ENCODE data around the gene LZTS3. TPM values are rescaled to one million over a fixed set of nuclear protein-coding genes. Genes with fewer than 3 reads are reported as not detected.
A peak's percentile ranks its signal among the peaks of the same experiment; 100 is the strongest.

Gene LZTS3
- total and polyA plus RNA-seq, 2 of the 13 experiments (the other 11 are each of a cell fraction or from before 2014, with no cell fraction given), result 10.1 to 31.3 TPM

DNA sequence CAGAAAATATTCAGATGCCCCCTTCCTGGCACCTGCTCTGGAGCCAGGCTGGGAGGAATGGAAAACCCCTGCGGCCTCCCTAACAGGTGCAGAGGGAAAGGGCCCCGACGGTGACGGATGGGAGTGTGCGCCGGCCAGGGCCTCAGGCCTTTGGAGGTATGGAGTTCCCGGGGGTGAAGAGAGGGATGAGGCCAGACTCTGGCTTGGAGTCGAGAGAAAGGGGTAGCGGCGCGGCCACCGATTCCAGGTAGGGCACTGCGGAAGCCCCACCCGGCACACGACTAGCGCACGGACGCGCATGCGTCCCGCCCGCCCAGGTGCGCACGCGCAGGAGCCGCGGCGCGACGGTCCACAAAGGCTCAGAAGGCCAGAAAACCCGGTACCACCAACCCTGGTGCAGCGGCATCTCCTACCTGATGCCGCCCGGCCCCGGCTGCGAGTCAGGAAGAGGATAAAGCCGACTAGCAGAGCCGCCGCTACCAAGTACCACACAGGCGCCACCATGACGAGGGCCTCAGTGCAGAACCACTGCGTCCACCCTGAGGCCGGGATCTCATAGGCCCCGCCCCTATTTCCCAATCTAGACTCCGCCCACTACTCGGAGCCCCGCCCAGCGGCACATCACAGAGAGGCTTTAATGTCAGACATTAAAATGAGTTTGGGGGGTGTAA, 30.9 kb upstream of the LZTS3 start, which contains the start of gene DDRGK1 (continued):
- TF ChIP-seq CBX2 (IDR thresholded peaks at IDR 0.05; ENCODE audit: low read depth, low read length) (no peak), CBX2 (CRISPR knock-in tag; IDR thresholded peaks at IDR 0.05; ENCODE audit: low read depth) (no peak), PCBP1 (IDR thresholded peaks at IDR 0.05; ENCODE audit: borderline replicate concordance, low read depth, low read length) (0 out of 2 replicates have a peak, but pooled peaks have one; percentile 54), ZFX (CRISPR knock-in tag; IDR thresholded peaks at IDR 0.05; ENCODE audit: low read depth) (peak; percentile 99), ZNF264 (CRISPR knock-in tag; IDR thresholded peaks at IDR 0.05) (peak; percentile 77), ZNF614 (CRISPR knock-in tag; IDR thresholded peaks at IDR 0.05; ENCODE audit: borderline replicate concordance) (peak; percentile 90), KDM4B (CRISPR knock-in tag; IDR thresholded peaks at IDR 0.05) (no peak; the same call in 1 of the 2 replicates), GATAD2A (CRISPR knock-in tag; IDR thresholded peaks at IDR 0.05) (peak; percentile 56), ASH2L (IDR thresholded peaks at IDR 0.05; ENCODE audit: insufficient read length, low read depth, low read length) (peak; percentile 87), ZNF30 (CRISPR knock-in tag; IDR thresholded peaks at IDR 0.05) (peak; percentile 77), ZNF552 (CRISPR knock-in tag; IDR thresholded peaks at IDR 0.05; ENCODE audit: borderline replicate concordance) (peak; percentile 8; the same call in 1 of the 2 replicates), KLF12 (CRISPR knock-in tag; IDR thresholded peaks at IDR 0.05; ENCODE audit: borderline replicate concordance) (peak; percentile 86), ZNF24 (IDR thresholded peaks at IDR 0.05) (0 out of 2 replicates have a peak, but pooled peaks have one; percentile 31), ZNF333 (CRISPR knock-in tag; IDR thresholded peaks at IDR 0.05; ENCODE audit: borderline replicate concordance) (peak; percentile 68; the same call in 1 of the 2 replicates), ZNF788 (CRISPR knock-in tag; IDR thresholded peaks at IDR 0.05; ENCODE audit: borderline replicate concordance) (peak; percentile 95; the same call in 1 of the 2 replicates), PHF8 (CRISPR knock-in tag; IDR thresholded peaks at IDR 0.05) (peak; percentile 98), ZNF337 (CRISPR knock-in tag; IDR thresholded peaks at IDR 0.05; ENCODE audit: borderline replicate concordance, low read depth) (no peak), ZBTB3 (CRISPR knock-in tag; IDR thresholded peaks at IDR 0.05; ENCODE audit: borderline replicate concordance, low read depth) (peak; percentile 87; the same call in 1 of the 2 replicates), SOX6 (IDR thresholded peaks at IDR 0.05) (no peak), SOX6 (CRISPR knock-in tag; IDR thresholded peaks at IDR 0.05) (peak; percentile 73), ZNF343 (CRISPR knock-in tag; IDR thresholded peaks at IDR 0.05) (peak; percentile 95), ZNF709 (CRISPR knock-in tag; IDR thresholded peaks at IDR 0.05) (peak; percentile 35)
- TF ChIP-seq, protein P1, sequence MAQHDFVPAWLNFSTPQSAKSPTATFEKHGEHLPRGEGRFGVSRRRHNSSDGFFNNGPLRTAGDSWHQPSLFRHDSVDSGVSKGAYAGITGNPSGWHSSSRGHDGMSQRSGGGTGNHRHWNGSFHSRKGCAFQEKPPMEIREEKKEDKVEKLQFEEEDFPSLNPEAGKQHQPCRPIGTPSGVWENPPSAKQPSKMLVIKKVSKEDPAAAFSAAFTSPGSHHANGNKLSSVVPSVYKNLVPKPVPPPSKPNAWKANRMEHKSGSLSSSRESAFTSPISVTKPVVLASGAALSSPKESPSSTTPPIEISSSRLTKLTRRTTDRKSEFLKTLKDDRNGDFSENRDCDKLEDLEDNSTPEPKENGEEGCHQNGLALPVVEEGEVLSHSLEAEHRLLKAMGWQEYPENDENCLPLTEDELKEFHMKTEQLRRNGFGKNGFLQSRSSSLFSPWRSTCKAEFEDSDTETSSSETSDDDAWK (CRISPR knock-in tag; IDR thresholded peaks at IDR 0.05), result no peak
- TF ChIP-seq, protein P2, sequence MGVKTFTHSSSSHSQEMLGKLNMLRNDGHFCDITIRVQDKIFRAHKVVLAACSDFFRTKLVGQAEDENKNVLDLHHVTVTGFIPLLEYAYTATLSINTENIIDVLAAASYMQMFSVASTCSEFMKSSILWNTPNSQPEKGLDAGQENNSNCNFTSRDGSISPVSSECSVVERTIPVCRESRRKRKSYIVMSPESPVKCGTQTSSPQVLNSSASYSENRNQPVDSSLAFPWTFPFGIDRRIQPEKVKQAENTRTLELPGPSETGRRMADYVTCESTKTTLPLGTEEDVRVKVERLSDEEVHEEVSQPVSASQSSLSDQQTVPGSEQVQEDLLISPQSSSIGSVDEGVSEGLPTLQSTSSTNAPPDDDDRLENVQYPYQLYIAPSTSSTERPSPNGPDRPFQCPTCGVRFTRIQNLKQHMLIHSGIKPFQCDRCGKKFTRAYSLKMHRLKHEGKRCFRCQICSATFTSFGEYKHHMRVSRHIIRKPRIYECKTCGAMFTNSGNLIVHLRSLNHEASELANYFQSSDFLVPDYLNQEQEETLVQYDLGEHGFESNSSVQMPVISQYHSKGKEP (CRISPR knock-in tag; IDR thresholded peaks at IDR 0.05), result no peak; the same call in 1 of the 2 replicates
- TF ChIP-seq, protein P3, sequence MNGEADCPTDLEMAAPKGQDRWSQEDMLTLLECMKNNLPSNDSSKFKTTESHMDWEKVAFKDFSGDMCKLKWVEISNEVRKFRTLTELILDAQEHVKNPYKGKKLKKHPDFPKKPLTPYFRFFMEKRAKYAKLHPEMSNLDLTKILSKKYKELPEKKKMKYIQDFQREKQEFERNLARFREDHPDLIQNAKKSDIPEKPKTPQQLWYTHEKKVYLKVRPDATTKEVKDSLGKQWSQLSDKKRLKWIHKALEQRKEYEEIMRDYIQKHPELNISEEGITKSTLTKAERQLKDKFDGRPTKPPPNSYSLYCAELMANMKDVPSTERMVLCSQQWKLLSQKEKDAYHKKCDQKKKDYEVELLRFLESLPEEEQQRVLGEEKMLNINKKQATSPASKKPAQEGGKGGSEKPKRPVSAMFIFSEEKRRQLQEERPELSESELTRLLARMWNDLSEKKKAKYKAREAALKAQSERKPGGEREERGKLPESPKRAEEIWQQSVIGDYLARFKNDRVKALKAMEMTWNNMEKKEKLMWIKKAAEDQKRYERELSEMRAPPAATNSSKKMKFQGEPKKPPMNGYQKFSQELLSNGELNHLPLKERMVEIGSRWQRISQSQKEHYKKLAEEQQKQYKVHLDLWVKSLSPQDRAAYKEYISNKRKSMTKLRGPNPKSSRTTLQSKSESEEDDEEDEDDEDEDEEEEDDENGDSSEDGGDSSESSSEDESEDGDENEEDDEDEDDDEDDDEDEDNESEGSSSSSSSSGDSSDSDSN (CRISPR knock-in tag; IDR thresholded peaks at IDR 0.05), result no peak
